Activated CD4-positive, CD25-positive, alpha-beta regulatory T cell (primary cell): ENCODE data around the gene ANO1.

ENCODE experiments used
- DNase-seq, 4 experiments: peaks; one replicate each; lab custom pipeline; 2025; lab: John Stamatoyannopoulos, UW

Gene ANO1

GRCh38 chr11:70116386-70117065 lies 38.4 kb downstream of the ANO1 start:
- no peak for DNase-seq

- DNase-seq = no peak
Observed at GRCh38 chr11:70117567-70118145, 39.5 kb downstream of the ANO1 start.

- DNase-seq = no peak
Observed at GRCh38 chr11:70118642-70119041, 40.5 kb downstream of the ANO1 start.

- no peak for DNase-seq
Observed at GRCh38 chr11:70119502-70119901, 41.4 kb downstream of the ANO1 start.

- DNase-seq = no peak
Observed at GRCh38 chr11:70120674-70121073, 42.6 kb downstream of the ANO1 start.

GRCh38 chr11:70122490-70123198 lies 44.5 kb downstream of the ANO1 start:
- no peak for DNase-seq

- DNase-seq = no peak
Observed at GRCh38 chr11:70123711-70124110, 45.6 kb downstream of the ANO1 start.

- DNase-seq = no peak
Observed at GRCh38 chr11:70124321-70125000, 46.3 kb downstream of the ANO1 start.

GRCh38 chr11:70126494-70126893 lies 48.4 kb downstream of the ANO1 start:
- DNase-seq = no peak

- DNase-seq = no peak
Observed at GRCh38 chr11:70127653-70128434, 49.7 kb downstream of the ANO1 start.

GRCh38 chr11:70128435-70128906 lies 50.4 kb downstream of the ANO1 start:
- no peak for DNase-seq

- DNase-seq = no peak
Observed at GRCh38 chr11:70129051-70129592, 51.0 kb downstream of the ANO1 start.

- DNase-seq = no peak
Observed at GRCh38 chr11:70130636-70131035, 52.5 kb downstream of the ANO1 start.

- DNase-seq = no peak
Observed at GRCh38 chr11:70131606-70132190, 53.6 kb downstream of the ANO1 start.

GRCh38 chr11:70132641-70133040 lies 54.5 kb downstream of the ANO1 start:
- no peak for DNase-seq

- DNase-seq = no peak
Observed at GRCh38 chr11:70133771-70134335, 55.7 kb downstream of the ANO1 start.

GRCh38 chr11:70134490-70134889 lies 56.4 kb downstream of the ANO1 start:
- no peak for DNase-seq

- no peak for DNase-seq
Observed at GRCh38 chr11:70135142-70135541, 57.0 kb downstream of the ANO1 start.

GRCh38 chr11:70135625-70136059 lies 57.5 kb downstream of the ANO1 start:
- no peak for DNase-seq

- DNase-seq = no peak
Observed at GRCh38 chr11:70137383-70137782, 59.3 kb downstream of the ANO1 start.

GRCh38 chr11:70138403-70138802 lies 60.3 kb downstream of the ANO1 start:
- no peak for DNase-seq
